SIG-M5 treated with dmso at 0.1 percent for 504 hours (cell line): ENCODE measurements around the gene USP19.

ENCODE experiments used
- DNase-seq: peaks from one replicate; lab custom pipeline; 2025; ENCODE audit not compliant: unreplicated experiment; lab: John Stamatoyannopoulos, UW

USP19 gene

DNA sequence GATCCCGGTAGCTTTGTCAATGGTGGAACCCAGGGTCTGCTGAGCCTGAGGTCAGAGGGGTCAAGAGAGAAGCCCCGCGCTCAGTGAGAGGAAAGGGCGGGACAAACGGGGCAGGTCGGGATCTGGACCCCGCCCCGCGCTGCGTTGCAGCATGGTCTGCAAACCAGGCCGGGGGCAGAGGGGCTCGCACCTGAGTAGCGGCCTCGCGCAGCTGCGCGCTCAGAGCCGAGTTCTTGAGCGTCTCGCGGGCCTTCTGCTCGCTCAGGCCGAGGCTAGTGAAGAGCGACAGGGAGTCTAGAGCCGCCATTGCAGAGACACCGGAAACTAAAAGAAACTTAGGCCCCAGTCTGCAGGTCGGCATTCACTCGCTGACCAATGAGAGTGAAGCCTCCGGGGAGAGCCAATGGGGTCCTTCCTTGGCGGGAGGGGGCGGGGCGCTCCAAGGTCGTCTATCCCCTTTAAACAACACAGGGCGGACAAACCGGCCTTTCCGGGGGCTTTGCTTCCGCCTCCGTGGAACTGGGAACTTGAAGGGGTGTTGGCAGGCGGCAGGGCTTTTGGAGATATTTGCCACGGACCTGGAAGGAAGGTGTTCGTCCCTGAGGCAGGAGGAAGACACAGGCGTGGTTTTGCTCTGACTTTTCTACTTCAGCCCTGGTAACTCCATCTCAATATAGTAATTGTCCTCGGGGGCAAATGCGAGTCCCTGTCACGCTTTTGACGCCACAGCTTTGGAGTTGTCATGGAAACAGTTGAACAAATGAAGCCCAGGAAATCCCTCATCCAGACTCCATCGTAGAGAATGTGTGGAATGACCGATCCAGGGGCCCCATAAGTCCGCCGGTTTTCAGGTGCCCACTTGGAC lies 16.0 kb downstream of the USP19 start, which contains the start of gene QARS1:
Gene QARS1 (minus strand): TSS at position 331 of the 865 bp plus-strand sequence. CDS start 24 bp downstream, at position 307.
- DNase-seq = peak; percentile 96

DNA sequence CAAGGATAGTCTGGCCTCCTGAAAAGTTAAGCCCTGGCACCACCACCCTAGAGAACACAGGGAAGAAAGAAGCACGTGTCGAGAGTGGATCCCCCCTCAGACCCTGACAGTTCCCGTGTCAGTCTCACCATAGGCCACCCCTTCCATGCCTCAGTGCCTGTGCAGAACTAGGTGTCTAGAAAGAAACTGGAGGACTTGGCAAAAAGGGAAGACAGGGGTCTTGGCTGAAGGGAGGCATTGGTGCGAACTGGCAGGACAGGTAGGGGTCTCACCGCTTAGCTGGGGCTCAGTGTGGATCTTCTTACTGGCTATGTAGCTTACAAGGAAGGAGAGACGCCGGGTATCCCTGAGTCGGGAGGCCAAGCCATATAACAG lies 16.6 kb downstream of the USP19 start:
- no peak for DNase-seq

DNA sequence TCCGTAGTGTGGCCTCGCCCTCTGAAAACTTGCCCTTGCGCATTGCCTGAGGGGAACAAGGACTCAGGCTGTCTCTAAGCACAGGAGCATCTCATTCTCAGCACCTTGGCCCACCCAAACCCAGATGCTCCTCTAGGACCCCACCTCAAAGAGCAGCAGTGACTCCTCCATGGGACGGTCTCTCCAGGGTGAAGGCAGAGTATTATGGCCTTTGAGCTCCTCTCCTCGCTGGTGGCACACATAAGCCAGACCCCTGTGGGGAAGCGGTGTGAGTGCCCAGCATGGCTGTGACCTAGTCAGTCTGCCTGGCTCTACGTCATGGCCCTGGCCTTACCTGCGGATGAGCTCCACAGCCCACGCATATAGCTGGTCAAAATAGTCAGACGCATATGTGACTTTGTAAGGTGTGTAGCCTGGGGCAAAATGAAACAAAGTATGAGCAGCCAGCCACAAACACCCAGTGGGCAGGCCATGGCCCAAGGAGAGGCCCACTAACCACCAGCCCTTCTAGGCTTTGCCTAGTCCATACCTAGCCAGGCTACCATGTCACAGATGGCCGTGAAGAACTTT lies 20.5 kb downstream of the USP19 start:
- DNase-seq = no peak

DNA sequence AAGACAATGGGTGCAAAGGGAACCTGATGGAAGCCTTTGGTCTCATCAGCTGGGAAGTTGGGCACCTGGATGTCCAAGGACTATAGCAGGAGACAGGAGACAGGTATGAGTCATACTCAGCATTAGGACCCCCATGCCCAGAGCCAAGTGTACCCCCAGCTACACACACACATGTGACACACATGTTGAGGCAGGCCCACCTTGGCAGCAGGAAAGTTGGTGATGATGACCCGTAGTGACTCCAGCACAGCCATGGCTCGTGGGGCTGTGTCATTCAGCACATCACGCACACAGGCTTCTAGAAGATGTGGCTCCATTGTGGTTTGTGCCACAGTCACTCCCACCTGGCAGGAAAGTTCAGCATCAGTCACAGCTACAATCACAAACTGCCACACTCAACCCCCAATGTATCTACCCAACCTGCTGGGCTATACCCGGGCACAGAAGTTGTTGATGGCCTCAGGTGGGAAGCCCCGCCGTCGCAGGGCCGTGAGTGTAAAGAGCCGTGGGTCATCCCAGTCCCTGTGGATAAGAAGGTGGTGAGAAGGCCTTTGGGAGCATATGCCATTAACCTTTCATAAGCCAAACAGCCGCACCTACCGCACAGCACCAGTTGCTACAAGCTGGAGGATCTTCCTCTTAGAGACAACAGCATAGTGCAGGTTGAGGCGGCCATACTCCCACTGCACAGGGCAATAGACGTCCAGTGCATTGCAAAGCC lies 21.6 kb downstream of the USP19 start:
- no peak for DNase-seq

DNA sequence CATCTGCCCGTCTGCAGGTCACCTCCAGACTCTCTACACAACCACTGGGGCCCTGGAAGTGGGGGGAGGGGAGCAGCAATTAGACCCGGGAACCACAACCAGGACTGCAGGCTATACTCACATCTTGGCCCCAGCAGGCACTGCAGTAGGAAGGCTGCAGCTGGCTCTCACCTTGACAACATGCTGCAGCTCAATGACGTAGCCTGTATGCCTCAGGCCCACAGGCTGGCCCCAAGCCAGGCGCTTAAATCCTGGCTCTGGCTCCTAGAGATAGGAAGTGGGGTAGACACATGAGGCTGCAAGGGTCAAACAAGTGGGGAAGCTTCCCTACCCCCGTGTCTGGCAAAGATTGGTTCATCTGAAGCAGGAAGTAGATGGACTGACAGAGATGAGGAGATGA lies 22.2 kb downstream of the USP19 start:
- DNase-seq = no peak

DNA sequence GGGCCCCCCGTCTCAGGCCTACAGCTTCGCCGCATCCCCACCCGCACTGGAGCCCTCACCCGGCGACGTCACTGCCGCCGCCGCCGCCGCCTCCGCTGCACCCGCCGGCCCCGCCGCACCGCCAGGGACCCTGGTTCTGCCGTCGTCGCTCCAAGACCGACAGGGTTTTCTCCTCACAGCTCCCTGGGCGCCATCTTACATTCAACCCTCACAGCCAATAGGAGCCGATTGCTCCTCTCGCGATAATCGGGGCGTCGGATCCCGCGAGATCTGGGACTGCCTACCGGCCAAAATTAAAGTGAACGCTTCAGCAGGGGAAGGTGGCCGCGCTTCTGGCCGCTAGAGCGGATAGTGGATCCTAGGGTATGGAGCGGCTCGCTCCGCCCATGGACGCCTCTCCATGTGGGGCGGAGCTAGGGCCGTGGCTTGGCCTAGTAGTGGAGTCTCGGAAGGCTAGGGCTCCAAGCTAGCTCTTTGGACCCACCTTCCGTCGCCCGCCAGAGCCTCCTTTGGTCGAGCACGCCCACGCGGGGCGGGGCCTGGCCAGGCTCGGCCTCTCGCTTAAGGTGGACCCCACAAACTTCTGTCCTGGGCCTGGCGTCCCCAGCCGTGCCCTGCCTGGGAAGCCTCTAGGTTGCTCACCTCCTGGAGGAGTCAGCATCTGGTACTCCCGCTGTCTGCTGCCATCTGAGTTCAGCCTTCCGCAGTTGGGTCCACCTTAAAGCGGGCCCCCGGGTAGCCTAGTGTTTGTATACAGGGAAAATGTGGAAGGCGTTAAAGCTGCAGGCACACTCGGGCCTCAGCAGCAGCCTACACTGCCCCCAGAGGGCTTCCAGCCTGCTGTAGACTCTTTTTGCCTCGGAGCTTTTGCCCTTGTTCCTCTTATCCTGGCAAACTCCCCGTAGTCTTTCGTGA lies 26.5 kb downstream of the USP19 start, which contains the start of gene QRICH1:
Gene QRICH1 (minus strand): TSS at position 219 of the 915 bp plus-strand sequence. CDS start 17,054 bp downstream, outside the sequence.
- DNase-seq = peak; percentile 98

DNA sequence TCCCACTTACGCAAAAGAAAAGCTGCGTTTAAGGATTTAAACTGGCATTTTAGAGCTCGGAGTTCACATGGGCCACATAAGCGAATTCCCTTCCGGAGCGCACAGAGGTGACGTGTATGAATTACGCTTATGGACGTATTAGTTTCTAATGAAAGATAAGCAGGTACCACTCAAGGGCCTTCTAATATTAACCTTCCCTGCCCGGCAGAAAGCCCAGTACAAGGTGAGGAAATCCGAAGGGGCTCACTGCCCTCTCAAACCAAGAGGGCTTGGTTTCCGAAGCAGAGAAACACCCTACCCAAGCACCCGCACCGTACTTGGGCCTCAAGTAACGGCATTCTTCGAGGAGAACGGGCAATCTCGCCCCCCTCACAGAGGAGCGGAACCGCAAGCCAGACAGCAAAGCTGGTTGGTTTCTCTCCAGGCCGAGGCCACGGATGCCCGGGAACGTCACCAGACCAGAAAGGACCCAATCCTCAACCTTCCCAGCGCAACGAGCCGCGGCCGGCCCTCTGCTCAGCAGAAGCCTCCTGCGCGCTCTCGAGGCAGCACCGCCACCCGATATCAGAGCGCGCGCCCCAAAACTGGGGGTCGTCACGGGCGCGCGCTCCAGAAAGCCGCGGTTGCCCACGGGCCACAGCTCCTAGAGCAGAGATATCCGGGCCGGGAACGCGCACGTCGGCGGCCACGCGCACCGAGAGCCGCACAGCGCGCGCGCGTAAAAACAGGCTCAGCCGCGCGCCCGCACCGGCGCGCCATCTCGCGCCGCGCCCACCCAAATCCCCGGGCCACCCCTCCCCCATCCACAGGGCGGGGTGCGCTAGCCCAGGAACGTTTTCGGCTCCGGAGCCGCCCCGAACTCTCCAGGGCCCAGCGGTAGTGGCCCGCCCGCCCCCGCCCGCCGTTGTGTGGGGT lies 27.4 kb downstream of the USP19 start:
- DNase-seq = peak; percentile 59

DNA sequence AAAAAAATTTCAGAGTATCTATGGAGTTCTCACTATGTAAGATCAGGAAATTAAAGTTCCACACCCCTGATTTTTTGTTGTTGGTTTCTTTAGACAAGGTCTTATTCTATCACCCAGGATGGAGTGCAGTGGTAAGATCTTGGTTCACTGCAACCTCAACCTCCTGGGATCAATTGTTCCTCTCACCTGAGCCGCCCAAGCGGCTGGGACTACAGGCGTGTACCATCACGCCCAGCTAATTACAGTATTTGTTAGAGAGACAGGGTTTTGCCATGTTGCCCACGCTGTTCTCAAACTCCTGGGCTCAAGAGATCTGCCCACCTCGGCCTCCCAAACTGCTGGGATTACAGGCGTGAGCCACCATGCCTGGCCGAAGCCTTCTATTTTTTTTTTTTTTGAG lies 39.2 kb downstream of the USP19 start:
- DNase-seq = no peak

DNA sequence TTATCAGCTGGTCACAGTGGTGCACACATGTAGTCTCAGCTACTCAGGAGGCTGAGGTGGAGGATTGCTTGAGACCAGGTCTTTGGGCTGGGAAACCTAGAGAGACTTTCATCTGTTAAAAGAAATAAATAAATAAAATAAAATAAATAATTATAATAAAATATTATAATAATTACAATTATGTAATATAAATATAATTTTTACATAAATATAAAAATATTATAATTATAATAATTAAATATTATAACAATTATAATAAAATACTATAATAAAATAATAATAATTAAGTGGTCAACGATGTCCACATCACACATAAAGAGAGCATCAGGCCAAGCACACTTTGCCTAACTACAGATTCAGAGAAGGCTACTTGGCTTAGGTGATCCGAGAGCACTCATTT lies 41.4 kb downstream of the USP19 start:
- DNase-seq = no peak

DNA sequence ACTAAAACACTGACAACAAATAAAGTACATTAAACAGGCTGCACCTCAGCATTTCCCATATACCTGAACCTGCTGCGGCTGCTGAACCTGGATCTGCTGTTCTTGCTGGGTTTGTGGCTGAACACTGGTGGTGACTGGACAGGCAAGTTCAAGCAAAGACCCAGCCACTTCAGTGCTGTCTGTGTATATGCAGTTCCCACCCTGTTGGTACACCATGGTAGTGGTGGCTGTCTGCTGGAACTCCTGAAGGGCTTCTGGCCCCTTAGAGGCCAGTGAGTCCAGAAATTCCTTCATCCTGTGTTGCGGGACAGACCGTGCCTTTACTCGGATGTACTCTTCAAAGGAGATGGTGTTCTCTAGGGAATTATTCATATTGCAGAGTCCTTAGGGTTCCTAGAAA lies 44.0 kb downstream of the USP19 start:
- DNase-seq = no peak

DNA sequence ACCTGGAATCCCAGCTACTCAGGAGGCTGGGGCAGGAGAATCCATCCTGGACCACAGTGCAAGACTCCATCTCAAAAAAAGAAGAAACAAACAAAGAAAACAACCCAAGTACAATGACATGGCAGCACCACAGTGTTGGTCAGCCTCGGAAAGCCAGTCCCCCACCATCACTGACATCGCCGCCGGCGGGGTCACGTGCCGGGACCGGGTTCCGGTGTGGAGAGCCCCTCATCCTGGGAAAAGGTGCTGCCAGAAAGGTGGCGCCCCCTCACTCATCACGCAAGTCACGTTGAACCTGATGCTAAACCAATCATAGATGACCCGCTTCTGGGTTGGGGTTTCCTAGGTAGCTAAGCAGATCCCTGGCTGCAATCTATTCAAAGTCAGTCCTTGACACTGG lies 44.5 kb downstream of the USP19 start:
- no peak for DNase-seq
